ENCODE results near the gene EDEM3. TPM values are rescaled to one million over a fixed set of nuclear protein-coding genes. Genes with fewer than 3 reads are reported as not detected.

Gene EDEM3
- total RNA-seq, 2 experiments from 2014 or later, result 11.5 to 12.4 TPM

DNA sequence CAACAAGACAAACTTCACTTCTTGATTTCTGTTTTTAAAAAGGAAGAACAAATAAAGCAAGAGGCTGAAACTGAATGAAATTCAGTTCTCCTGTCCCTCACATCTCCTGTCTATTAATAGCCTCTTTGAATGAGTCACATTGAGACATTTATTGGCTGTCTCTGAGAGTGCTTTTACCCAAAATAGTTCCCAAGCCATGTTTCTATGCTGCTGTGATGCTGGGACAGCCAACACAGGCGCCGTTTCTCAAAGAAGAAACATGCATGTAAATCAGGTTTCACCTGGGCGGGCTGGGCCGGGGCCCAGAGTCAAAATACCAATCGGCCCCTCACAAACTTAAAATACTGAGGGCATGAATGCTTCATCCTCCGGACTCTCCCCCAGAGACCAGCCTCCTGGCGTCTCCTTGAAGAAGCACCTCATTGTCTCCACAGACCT, 105.2 kb downstream of the EDEM3 start:
- Mint-ChIP-seq H3K4me1 (no peaks in the 10 kb centered on the region), H3K36me3 (no peaks in the 10 kb centered on the region), H3K9me3 (no peaks in the 10 kb centered on the region), H3K27me3 (peaks cover 8% of the 10 kb centered on the region), H3K27ac (no peak overlapping the region), H3K4me3 (no peak overlapping the region)
- no peak for DNase-seq

DNA sequence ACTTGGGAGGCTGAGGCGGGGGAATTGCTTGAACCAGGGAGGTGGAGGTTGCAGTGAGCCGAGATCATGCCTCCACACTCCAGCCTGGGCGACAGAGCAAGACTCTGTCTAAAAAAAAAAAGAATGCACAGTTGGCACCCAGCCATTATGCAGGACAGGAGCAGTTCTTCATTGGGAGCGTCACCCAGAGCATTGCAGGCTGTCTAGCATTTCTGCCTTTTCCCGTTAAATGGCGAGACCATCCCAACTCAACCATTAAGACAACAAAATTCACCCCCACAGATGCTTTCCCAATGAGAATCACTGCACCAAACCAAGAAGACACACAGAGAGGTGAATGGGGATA, 105.8 kb downstream of the EDEM3 start:
- Mint-ChIP-seq H3K27me3 (peaks cover 8% of the 10 kb centered on the region), H3K4me3 (no peak overlapping the region), H3K27ac (no peak overlapping the region), H3K36me3 (no peaks in the 10 kb centered on the region), H3K4me1 (no peaks in the 10 kb centered on the region), H3K9me3 (no peaks in the 10 kb centered on the region)
- DNase-seq, result no peak

DNA sequence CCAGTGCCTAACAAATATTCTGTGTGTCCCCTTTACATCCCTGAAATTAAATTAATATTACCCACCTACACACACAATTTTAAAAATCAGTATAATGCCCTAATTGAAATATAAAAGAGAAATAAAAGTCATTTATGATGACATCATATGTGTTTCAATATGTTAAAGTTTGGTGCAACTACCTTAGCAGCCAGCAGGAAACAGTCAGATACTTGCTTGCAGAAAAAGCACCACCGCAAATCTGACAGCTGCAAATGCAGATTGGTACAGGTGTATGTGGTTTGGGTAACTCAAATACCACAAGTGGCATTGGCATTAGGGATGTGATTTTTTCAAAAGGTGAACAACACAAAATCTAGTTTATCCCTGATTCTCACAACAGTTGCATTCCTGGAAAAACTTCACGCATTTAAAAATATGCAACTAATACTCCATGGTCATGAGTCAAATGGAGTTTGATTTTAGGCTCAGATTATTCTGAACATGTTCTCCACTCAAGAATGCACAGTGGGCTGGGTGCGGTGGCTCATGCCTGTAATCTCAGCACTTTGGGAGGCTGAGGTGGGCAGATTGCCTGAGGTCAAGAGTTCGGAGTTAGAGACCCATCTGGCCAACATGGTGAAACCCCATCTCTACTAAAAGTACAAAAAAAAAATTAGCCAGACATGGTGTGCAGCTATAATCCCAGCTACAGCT, 106.3 kb downstream of the EDEM3 start:
- peaks cover 8% of the 10 kb centered on the region for H3K27me3 Mint-ChIP-seq
- no peaks in the 10 kb centered on the region for H3K4me1 Mint-ChIP-seq
- H3K4me3 Mint-ChIP-seq, result no peak overlapping the region
- H3K27ac Mint-ChIP-seq, result no peak overlapping the region
- no peaks in the 10 kb centered on the region for H3K36me3 Mint-ChIP-seq
- H3K9me3 Mint-ChIP-seq, result no peaks in the 10 kb centered on the region
- no peak for DNase-seq

DNA sequence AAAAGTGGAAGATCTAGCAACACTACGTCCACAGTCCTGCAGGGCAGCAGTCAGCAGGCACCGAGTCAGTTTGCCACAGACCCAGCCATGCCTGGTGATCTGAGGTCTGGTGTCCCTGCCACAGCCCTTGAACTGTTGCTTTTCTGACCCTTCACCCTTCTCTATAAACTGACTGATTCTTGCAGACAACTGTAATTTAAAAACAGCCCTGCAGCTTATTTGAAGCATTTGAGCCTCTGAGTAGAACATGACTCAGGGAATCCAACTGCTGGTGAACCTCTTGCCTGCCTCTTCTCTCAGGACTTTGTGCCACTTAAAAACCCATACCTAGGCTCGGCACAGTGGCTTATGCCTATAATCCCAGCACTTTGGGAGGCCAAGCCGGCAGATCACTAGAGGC, 107.2 kb downstream of the EDEM3 start:
- no peak overlapping the region for H3K27ac Mint-ChIP-seq
- peaks cover 8% of the 10 kb centered on the region for H3K27me3 Mint-ChIP-seq
- DNase-seq, result no peak
- H3K4me3 Mint-ChIP-seq, result no peak overlapping the region
- H3K9me3 Mint-ChIP-seq, result no peaks in the 10 kb centered on the region
- H3K4me1 Mint-ChIP-seq, result no peaks in the 10 kb centered on the region
- H3K36me3 Mint-ChIP-seq, result no peaks in the 10 kb centered on the region

DNA sequence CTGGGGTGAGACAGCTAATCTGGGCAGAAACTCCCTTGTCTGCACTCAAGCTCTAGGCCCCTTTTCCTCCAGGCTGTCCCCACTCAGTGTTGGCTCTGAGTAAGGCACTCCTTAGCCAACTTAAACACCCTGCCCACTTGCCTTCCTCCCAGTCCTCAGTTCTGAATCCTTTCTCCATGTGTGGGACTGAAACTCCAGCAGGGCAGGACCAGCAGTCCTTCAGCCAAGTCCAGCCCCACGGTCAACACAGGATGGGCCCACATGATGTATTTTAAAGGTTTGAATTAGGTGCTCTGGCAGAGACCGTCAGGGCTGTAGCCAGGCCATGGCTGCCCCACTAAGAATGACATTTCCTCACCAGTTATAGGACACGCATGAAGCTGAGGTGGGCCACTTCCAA, 107.8 kb downstream of the EDEM3 start:
- Mint-ChIP-seq H3K27ac (no peak overlapping the region), H3K4me3 (no peak overlapping the region), H3K9me3 (no peaks in the 10 kb centered on the region), H3K27me3 (peaks cover 11% of the 10 kb centered on the region), H3K36me3 (no peaks in the 10 kb centered on the region), H3K4me1 (no peaks in the 10 kb centered on the region)
- DNase-seq, result no peak

DNA sequence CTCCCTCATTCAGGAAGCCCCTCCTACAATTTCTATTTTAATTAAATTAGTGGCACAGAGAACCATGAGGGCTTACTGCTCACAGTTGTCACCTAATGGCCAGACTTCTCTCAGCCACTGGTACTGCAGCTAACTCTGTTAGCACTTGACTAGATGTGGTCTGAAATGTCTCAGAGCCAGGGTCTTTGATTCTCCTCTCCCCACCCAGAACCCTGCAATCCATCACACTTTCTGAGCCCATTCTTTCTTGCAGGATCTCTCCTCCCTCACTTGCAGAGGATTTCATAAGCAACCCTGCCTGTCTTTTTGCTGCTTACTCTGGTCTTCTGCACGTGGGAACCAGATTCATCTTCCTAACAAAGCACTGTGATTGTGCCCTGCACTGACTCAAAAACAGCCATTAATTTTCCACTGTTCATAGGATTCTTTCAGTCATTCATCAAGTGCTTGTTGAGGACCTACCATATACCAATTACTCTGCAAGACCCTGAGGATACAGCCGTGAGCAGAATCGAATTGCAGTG, 108.4 kb downstream of the EDEM3 start:
- Mint-ChIP-seq H3K4me1 (no peaks in the 10 kb centered on the region), H3K27ac (no peak overlapping the region), H3K27me3 (peaks cover 16% of the 10 kb centered on the region), H3K4me3 (no peak overlapping the region), H3K36me3 (no peaks in the 10 kb centered on the region), H3K9me3 (no peaks in the 10 kb centered on the region)
- no peak for DNase-seq

DNA sequence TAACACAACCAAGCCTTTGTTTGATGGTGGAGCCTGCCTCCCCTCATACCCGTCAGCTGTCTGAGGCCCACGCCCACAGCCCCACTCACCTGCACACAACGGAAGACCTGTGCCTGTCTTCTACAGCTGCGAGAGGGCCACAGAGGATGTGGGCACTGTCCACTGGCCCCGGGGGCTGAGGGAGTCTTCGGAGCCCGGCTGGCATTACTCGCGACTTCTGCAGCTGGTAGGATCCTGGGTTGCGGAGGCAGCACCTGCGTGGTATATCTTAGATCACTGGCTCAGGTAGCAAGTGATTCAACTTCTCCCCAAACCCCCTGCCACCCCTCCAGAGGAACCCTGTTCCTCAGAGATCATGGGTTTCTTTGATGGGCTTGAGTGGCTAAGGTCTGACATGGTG, 109.9 kb downstream of the EDEM3 start:
- DNase-seq, result no peak
- H3K27ac Mint-ChIP-seq, result no peak overlapping the region
- no peaks in the 10 kb centered on the region for H3K4me1 Mint-ChIP-seq
- no peak overlapping the region for H3K4me3 Mint-ChIP-seq
- H3K27me3 Mint-ChIP-seq, result peaks cover 17% of the 10 kb centered on the region
- H3K36me3 Mint-ChIP-seq, result no peaks in the 10 kb centered on the region
- H3K9me3 Mint-ChIP-seq, result no peaks in the 10 kb centered on the region

DNA sequence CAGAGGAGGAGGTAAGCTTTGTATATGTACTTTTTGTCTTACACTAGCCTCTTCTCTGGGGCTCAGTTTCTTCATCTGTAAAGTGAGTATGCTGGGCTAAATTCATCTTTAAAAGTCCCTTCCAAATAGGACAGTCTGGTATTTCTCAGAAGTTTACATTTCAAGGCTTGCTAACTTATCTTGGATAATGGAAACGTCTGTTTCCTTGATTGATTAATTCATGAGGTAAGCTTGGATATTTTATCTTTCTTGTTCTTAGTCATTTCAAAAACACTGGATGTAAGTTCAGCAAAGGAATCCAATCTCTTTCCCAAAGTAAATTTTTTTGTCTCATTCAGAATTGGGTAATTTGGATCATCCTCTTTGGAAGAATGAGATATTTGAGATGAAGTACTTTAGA, 111.0 kb downstream of the EDEM3 start:
- no peak overlapping the region for H3K4me3 Mint-ChIP-seq
- no peak overlapping the region for H3K27ac Mint-ChIP-seq
- H3K27me3 Mint-ChIP-seq, result peaks cover 17% of the 10 kb centered on the region
- H3K36me3 Mint-ChIP-seq, result no peaks in the 10 kb centered on the region
- DNase-seq, result no peak
- H3K9me3 Mint-ChIP-seq, result no peaks in the 10 kb centered on the region
- no peaks in the 10 kb centered on the region for H3K4me1 Mint-ChIP-seq

DNA sequence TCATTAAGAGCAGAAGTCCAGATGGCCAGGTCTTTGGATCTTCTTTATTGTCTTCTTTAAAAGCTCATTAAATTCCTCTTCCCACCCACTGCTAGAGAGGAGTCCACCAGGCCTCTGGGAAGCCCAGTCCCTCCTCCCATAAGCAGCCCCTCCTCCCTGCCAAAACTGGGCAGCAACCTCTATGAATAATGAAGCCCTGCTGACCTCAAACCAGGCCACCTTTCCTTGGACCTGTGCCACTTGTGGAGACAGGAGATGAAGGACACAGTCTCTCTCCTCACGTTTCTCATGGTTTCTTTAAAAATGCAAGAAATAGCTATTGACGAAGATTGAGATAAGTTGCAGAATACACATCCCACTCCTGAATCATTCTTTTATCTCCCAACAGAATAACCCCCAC, 112.8 kb downstream of the EDEM3 start:
- Mint-ChIP-seq H3K9me3 (no peaks in the 10 kb centered on the region), H3K4me1 (no peaks in the 10 kb centered on the region), H3K4me3 (no peak overlapping the region), H3K36me3 (no peaks in the 10 kb centered on the region), H3K27me3 (peaks cover 17% of the 10 kb centered on the region), H3K27ac (no peak overlapping the region)
- no peak for DNase-seq

DNA sequence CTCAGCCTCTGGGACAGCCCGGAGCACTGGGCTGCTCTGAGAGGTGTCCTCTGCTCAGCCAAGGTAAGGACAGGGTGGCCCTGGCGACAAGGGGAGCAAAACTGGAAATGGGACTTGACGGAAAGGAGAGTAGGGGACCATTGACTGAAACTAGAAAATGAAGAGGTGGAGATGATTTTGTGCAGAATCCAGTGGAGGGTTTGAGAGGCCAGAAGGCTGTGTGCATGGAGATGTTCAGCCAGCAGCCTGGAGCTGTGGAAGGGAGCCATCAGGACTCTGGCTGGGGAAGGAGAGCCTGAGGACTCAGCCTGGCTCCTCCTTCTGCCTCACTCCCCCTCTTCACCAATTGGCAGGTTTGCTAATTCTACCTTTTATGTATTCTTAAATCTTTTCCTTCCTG, 114.2 kb downstream of the EDEM3 start:
- Mint-ChIP-seq H3K36me3 (no peaks in the 10 kb centered on the region), H3K4me1 (no peaks in the 10 kb centered on the region), H3K27ac (no peak overlapping the region), H3K27me3 (peaks cover 13% of the 10 kb centered on the region), H3K9me3 (no peaks in the 10 kb centered on the region), H3K4me3 (no peak overlapping the region)
- no peak for DNase-seq

Other genes starting within 250 kb of the EDEM3 start
- 1 to 10 TPM; 7.9 to 8.1 TPM for gene NIBAN1, start 219.7 kb upstream of the EDEM3 start, total RNA-seq